Fibroblast of lung (primary cell): ENCODE results near the gene TNS3. TPM values are rescaled to one million over a fixed set of nuclear protein-coding genes. Genes with fewer than 3 reads are reported as not detected.

Experiments
- DNase-seq, 2 donors: peaks; one replicate each; pipeline versions ENCODE4 v3.0.0 to v3.0.0-alpha.2; 2010; ENCODE audit warnings: low read depth in 2 of 2
- H2AFZ ChIP-seq: 2 replicates; pipeline ENCODE4 v1.5.1; 2012; ENCODE audit warnings: low read length, control low read depth, inconsistent platforms
- H3K27ac ChIP-seq: 2 replicates; pipeline ENCODE4 v1.5.1; 2011; ENCODE audit warnings: low read length, control low read depth; ENCODE audit not compliant: insufficient read depth
- H3K27me3 ChIP-seq: 2 replicates; pipeline ENCODE4 v1.5.1; 2011; ENCODE audit warnings: mild to moderate bottlenecking, low read length; ENCODE audit not compliant: control insufficient read depth, insufficient read depth
- H3K36me3 ChIP-seq: 2 replicates; pipeline ENCODE4 v1.5.1; 2011; ENCODE audit warnings: low read length; ENCODE audit not compliant: control insufficient read depth, insufficient read depth
- H3K4me1 ChIP-seq: 2 replicates; pipeline ENCODE4 v1.5.1; 2011; ENCODE audit warnings: low read length; ENCODE audit not compliant: control insufficient read depth, insufficient read depth; ENCODE audit errors: extremely low read depth
- H3K4me2 ChIP-seq: 2 replicates; pipeline ENCODE4 v1.5.1; 2011; ENCODE audit warnings: low read length, control low read depth; ENCODE audit not compliant: insufficient read depth; ENCODE audit errors: extremely low read depth
- H3K4me3 ChIP-seq, 4 experiments: fragments of 200-600 bp in 1 of 4; sonication (generic) in 1 of 4; replicated peaks in 1 of 4; 2 replicates each; pipeline ENCODE4 v1.5.1; 2011 to 2016; ENCODE audit warnings: low read length in 4 of 4, low read depth in 3 of 4, mild to moderate bottlenecking in 3 of 4, control low read depth in 2 of 4, inconsistent platforms in 1 of 4, mixed read lengths in 1 of 4; ENCODE audit not compliant: insufficient read depth in 1 of 4; ENCODE audit errors: control extremely low read depth in 1 of 4
- H3K79me2 ChIP-seq: 2 replicates; pipeline ENCODE4 v1.5.1; 2012; ENCODE audit warnings: mild to moderate bottlenecking, low read length, inconsistent platforms; ENCODE audit not compliant: control insufficient read depth, insufficient read depth
- H3K9ac ChIP-seq: 2 replicates; pipeline ENCODE4 v1.5.1; 2011; ENCODE audit warnings: mild to moderate bottlenecking, low read length, control low read depth; ENCODE audit not compliant: insufficient read depth
- H3K9me3 ChIP-seq: 2 replicates; pipeline ENCODE4 v1.5.1; 2012; ENCODE audit warnings: low read depth, low read length; ENCODE audit not compliant: control insufficient read depth, insufficient read depth
- H4K20me1 ChIP-seq: 2 replicates; pipeline ENCODE4 v1.5.1; 2011; ENCODE audit warnings: low read length; ENCODE audit not compliant: control insufficient read depth, insufficient read depth; ENCODE audit errors: extremely low read depth
- EZH2 ChIP-seq: IDR thresholded peaks from 2 replicates; pipeline ENCODE4 v1.5.1; 2012; ENCODE audit warnings: low read length, control low read depth, mild to moderate bottlenecking; ENCODE audit errors: missing control alignments
- polyA plus RNA-seq, 2 donors: library from polyadenylated mRNA; depleted of rRNA in 1 of 2; stranded (reverse) in 1 of 2; unstranded in 1 of 2; fragments of >200 nt; gene quantifications; 2 replicates each; pipeline ENCODE4 v1.2.1, GENCODE V29; 2011 to 2012; ENCODE audit warnings: missing spikeins in 1 of 2
- total RNA-seq: library from RNA; depleted of rRNA; stranded (reverse); fragments of >200 nt; gene quantifications from 2 replicates; pipeline ENCODE4 v1.2.1, GENCODE V29; 2014
- TF ChIP-seq, protein P1 (sequence below), 2 donors: IDR thresholded peaks in 1 of 2; conservative IDR thresholded peaks in 1 of 2; 1 replicate in 1 of 2; 2 replicates in 1 of 2; pipeline ENCODE4 v1.5.1; 2011 to 2012; ENCODE audit warnings: low read length in 2 of 2, control low read depth in 1 of 2, inconsistent platforms in 1 of 2, low read depth in 1 of 2, mild to moderate bottlenecking in 1 of 2

TNS3 gene
- total and polyA plus RNA-seq, 2 donors (not counting 1 experiment from before 2014, with no cell fraction given): 74.4 to 88.8 TPM

DNA sequence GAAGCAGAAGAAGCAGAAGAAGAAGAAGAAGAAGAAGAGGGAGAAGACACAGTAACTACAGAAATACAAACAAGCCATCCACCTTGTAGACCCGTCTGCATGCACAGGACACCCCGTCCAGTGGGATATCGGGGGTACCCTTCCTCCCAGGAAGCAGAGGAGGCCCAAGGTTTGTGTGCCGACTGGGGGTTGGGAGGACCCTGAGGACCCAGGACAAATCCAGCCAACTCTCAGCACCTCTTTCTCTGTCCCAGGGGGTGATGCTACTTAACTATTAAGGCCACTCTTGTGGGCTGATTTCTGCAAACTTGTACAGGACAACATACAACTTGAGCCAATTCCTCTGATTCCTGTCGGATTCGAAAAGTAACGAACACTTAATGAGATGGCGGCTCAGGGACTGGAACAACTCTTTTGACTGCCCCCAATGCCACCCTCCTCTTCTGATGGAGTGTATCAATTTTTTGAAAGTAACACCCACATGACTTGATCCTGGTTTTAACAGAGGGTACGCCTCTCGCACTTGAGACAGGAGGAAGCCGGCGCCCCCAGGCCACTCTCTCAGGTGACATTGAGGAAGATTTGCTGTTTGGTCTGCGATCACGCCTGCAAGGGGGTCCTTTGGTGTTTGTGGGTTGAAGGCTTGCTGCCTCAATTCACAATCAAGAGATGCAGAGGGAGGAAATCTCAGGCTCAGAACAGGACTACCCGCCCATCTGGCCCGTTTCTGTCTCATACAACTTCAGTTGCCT, 192.6 kb downstream of the TNS3 start:
- Histone ChIP-seq H3K27ac (no peak overlapping the region), H3K36me3 (peaks cover 10% of the 10 kb centered on the region), H3K4me3 (no peak overlapping the region), H2AFZ (no peak overlapping the region), H3K4me1 (peaks cover 8% of the 10 kb centered on the region), H3K4me2 (no peak overlapping the region), H3K9ac (no peak overlapping the region), H3K9me3 (no peaks in the 10 kb centered on the region), H3K27me3 (no peaks in the 10 kb centered on the region), H3K79me2 (no peaks in the 10 kb centered on the region), H4K20me1 (no peaks in the 10 kb centered on the region)
- TF ChIP-seq, protein P1, sequence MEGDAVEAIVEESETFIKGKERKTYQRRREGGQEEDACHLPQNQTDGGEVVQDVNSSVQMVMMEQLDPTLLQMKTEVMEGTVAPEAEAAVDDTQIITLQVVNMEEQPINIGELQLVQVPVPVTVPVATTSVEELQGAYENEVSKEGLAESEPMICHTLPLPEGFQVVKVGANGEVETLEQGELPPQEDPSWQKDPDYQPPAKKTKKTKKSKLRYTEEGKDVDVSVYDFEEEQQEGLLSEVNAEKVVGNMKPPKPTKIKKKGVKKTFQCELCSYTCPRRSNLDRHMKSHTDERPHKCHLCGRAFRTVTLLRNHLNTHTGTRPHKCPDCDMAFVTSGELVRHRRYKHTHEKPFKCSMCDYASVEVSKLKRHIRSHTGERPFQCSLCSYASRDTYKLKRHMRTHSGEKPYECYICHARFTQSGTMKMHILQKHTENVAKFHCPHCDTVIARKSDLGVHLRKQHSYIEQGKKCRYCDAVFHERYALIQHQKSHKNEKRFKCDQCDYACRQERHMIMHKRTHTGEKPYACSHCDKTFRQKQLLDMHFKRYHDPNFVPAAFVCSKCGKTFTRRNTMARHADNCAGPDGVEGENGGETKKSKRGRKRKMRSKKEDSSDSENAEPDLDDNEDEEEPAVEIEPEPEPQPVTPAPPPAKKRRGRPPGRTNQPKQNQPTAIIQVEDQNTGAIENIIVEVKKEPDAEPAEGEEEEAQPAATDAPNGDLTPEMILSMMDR (conservative IDR thresholded peaks at IDR 0.05 in 1 of 2, IDR thresholded peaks at IDR 0.05 in 1 of 2; ENCODE audit: low read depth in 1 of 2, low read length in 2 of 2): no peak
- no peak for TF ChIP-seq EZH2
- DNase-seq: no peak

DNA sequence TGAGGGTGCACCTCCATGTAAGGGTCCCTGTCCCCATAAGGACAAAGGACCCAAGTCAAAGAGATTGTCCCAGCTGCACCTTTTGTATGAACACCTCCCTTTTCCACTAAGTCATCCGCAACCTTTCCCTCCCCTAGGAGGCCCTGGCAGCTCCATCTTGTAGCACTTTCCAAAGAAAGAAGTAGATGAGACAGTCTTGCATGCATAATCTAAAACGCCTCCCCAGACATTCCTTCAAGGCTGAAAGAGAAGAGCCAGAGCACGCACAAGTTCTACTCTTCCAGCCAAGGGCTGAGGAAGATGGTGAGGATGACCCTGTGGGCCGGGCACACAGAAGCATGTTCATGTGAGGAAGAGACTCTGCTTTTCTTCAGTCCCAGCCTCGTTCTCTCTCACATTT, 194.4 kb downstream of the TNS3 start:
- Histone ChIP-seq H3K36me3 (peaks cover 10% of the 10 kb centered on the region), H4K20me1 (peaks cover 2% of the 10 kb centered on the region)
- TF ChIP-seq, protein P1 (conservative IDR thresholded peaks at IDR 0.05 in 1 of 2, IDR thresholded peaks at IDR 0.05 in 1 of 2; ENCODE audit: low read depth in 1 of 2, low read length in 2 of 2): no peak
- TF ChIP-seq EZH2: no peak

GRCh38 chr7:47386273-47386835, 195.6 kb downstream of the TNS3 start:
- no peak for DNase-seq
- Histone ChIP-seq H3K4me3 (no peak overlapping the region), H3K36me3 (peaks cover 9% of the 10 kb centered on the region), H3K9ac (no peak overlapping the region), H3K4me2 (no peak overlapping the region), H3K4me1 (no peaks in the 10 kb centered on the region), H2AFZ (no peak overlapping the region), H3K27me3 (no peaks in the 10 kb centered on the region), H4K20me1 (peaks cover 2% of the 10 kb centered on the region), H3K27ac (no peak overlapping the region), H3K79me2 (no peaks in the 10 kb centered on the region), H3K9me3 (no peaks in the 10 kb centered on the region)
- no peak for TF ChIP-seq EZH2
- TF ChIP-seq, protein P1 (conservative IDR thresholded peaks at IDR 0.05 in 1 of 2, IDR thresholded peaks at IDR 0.05 in 1 of 2; ENCODE audit: low read depth in 1 of 2, low read length in 2 of 2): no peak

More for the DNA sequence above, 194.4 kb downstream of the TNS3 start:
- H3K9me3 ChIP-seq: no peaks in the 10 kb centered on the region
- no peak overlapping the region for H2AFZ ChIP-seq
- peaks cover 4% of the 10 kb centered on the region for H3K4me1 ChIP-seq
- DNase-seq: no peak
- no peak overlapping the region for H3K4me2 ChIP-seq
- no peaks in the 10 kb centered on the region for H3K79me2 ChIP-seq
- no peaks in the 10 kb centered on the region for H3K27me3 ChIP-seq
- H3K4me3 ChIP-seq: no peak overlapping the region
- no peak overlapping the region for H3K27ac ChIP-seq
- H3K9ac ChIP-seq: no peak overlapping the region
